Heart left ventricle (tissue), 16 donors: ENCODE results near the gene ZNF512. TPM values are rescaled to one million over a fixed set of nuclear protein-coding genes. Genes with fewer than 3 reads are reported as not detected.

Source experiments
- ATAC-seq, 4 donors: fragments of 200-7000 bp; cut with Tn5 transposase; one replicate each; pipeline ENCODE4 v1.9.1; 2020 to 2022; ENCODE audit warnings: moderate library complexity in 4 of 4, mild to moderate bottlenecking in 3 of 4, moderate number of reproducible peaks in 1 of 4
- DNase-seq, 5 donors: peaks; one replicate each; pipeline ENCODE4 v3.0.0-alpha.2; 2020
- H3K27ac ChIP-seq, 12 donors: fragments of 200-600 bp; sonication (generic) in 4 of 12; one replicate each; pipeline versions ENCODE4 v1.5.0 to v1.8.0; 2016 to 2022; ENCODE audit warnings: mild to moderate bottlenecking in 2 of 12
- H3K27me3 ChIP-seq, 9 donors: fragments of 200-600 bp; sonication (generic) in 2 of 9; one replicate each; pipeline versions ENCODE4 v1.5.1 to v1.8.0; 2016 to 2022; ENCODE audit warnings: mild to moderate bottlenecking in 3 of 9
- H3K36me3 ChIP-seq, 9 donors: fragments of 200-600 bp; sonication (generic) in 2 of 9; one replicate each; pipeline versions ENCODE4 v1.5.0 to v1.8.0; 2018 to 2022; ENCODE audit warnings: mild to moderate bottlenecking in 2 of 9
- H3K4me1 ChIP-seq, 12 donors: fragments of 200-600 bp; sonication (generic) in 4 of 12; one replicate each; pipeline versions ENCODE4 v1.5.0 to v1.8.0; 2016 to 2022; ENCODE audit warnings: mild to moderate bottlenecking in 3 of 12
- H3K4me3 ChIP-seq, 12 donors: fragments of 200-600 bp; sonication (generic) in 4 of 12; one replicate each; pipeline versions ENCODE4 v1.5.0 to v1.8.0; 2017 to 2022; ENCODE audit warnings: mild to moderate bottlenecking in 9 of 12, moderate library complexity in 4 of 12
- H3K9me3 ChIP-seq, 12 donors: fragments of 200-600 bp; sonication (generic) in 4 of 12; one replicate each; pipeline versions ENCODE4 v1.5.0 to v1.8.0; 2016 to 2022; ENCODE audit warnings: mild to moderate bottlenecking in 1 of 12
- POLR2A ChIP-seq, 2 donors: fragments of 450-650 bp; IDR thresholded peaks; one replicate each; pipeline ENCODE4 v1.6.1; 2017; ENCODE audit warnings: antibody characterized with exemption in 2 of 2, mild to moderate bottlenecking in 2 of 2, moderate library complexity in 2 of 2
- WGBS, 4 donors: extraction: QIAGEN DNeasy Blood & Tissue Kit in 2 of 4; methylation state at CpG; one replicate each; pipeline versions ENCODE4 v1.1.5 to v1.1.7; 2013 to 2018; 5-methylcytosine and 5-hydroxymethylcytosine counted together
- intact Hi-C, 10 donors: fragments of 100-400 bp; cut with DNase I; formaldehyde crosslinking; loops; one replicate each; pipeline versions ENCODE4 v1.11.1 to v1.14.2; 2022
- polyA plus RNA-seq, 2 donors: library from polyadenylated mRNA; stranded (reverse); fragments of 200-250 nt; gene quantifications; one replicate each; pipeline ENCODE4 v1.2.3, GENCODE V29; 2013
- total RNA-seq, 9 donors: library from RNA; depleted of rRNA in 2 of 9; stranded (reverse); fragments of >200 nt in 2 of 9; fragmentation: NEBNext Ultra II Directional in 3 of 9; extraction: Animal tissue kit (Norgen Biotek cat#: 25700) in 3 of 9; gene quantifications; one replicate each; pipeline versions ENCODE4 v1.1.0 to v1.2.4, GENCODE V29; 2016 to 2023
- TF ChIP-seq, protein P1 (sequence below), 12 donors: fragments of 200-600 bp; sonication (generic) in 4 of 12; IDR thresholded peaks; one replicate each; pipeline versions ENCODE4 v1.5.0 to v1.8.0; 2018 to 2022; ENCODE audit warnings: antibody characterized with exemption in 12 of 12, mild to moderate bottlenecking in 5 of 12
- donor health status: ischemic (EF 13 %, LVEDD 7.1; RV severe dilation, severe dysfunction).
- donor health status: healthy with polysubstance abuse.
- donor health status: DM: no; HTN: yes; CAD: no.
- donor health status: DM: no; HTN: no; CAD: no.
- donor health status: ischemic (EF 25% LVEDD 6.9; RV normal size, moderate dysfunction).
- donor health status: ischemic (EF 25% LVEDD 5.7; RV mildly dilated, moderate dysfunction).
- donor health status: healthy.
- donor health status: DM: yes; HTN: yes; CAD: no.
- donor health status: ischemic (EF 35%, LVEDD 5.7; RV mildly dilated, moderate dysfunction).
- donor health status: nonischemic (EF 11% LVEDD 7.7; RV severe dilation, severe dysfunction).
- donor health status: DM: yes; HTN: yes; CAD: no.
- donor health status: PGD.
- donor health status: ischemic (EF 29% LVEDD 5.4; RV normal size, mild dysfunction).
- donor health status: nonischemic (EF 23%, LVEDD 6.1; RV moderate dilation, normal function).

The ZNF512 gene
- total and polyA plus RNA-seq, 11 donors = 8.4 to 31.8 (median 19.4) TPM

DNA sequence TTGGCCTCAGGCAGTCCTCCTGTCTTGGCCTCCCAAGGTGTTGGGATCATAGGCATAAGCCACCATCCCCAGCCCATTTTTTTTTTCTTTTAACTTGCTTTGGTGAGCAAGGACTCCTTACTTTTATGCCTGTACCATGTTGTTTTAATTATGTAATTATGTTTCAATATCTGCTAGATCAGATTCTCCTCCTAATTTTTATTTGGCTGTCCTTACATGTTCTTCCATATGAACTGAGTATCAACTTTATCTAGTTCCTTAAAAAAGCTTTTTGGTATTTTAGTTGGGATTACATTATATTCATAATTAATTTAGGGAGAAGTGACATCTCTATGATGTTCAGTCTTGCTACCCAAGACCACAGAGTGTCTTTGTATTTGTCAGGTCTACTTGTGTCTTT is 62.4 kb downstream of the ZNF512 start:
- no peak for DNase-seq
- no peak for ATAC-seq
- no peak overlapping the region for H3K4me3 ChIP-seq
- TF ChIP-seq, protein P1, sequence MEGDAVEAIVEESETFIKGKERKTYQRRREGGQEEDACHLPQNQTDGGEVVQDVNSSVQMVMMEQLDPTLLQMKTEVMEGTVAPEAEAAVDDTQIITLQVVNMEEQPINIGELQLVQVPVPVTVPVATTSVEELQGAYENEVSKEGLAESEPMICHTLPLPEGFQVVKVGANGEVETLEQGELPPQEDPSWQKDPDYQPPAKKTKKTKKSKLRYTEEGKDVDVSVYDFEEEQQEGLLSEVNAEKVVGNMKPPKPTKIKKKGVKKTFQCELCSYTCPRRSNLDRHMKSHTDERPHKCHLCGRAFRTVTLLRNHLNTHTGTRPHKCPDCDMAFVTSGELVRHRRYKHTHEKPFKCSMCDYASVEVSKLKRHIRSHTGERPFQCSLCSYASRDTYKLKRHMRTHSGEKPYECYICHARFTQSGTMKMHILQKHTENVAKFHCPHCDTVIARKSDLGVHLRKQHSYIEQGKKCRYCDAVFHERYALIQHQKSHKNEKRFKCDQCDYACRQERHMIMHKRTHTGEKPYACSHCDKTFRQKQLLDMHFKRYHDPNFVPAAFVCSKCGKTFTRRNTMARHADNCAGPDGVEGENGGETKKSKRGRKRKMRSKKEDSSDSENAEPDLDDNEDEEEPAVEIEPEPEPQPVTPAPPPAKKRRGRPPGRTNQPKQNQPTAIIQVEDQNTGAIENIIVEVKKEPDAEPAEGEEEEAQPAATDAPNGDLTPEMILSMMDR (IDR thresholded peaks at IDR 0.05) = no peak
- no peak for TF ChIP-seq POLR2A (IDR thresholded peaks at IDR 0.05)
- H3K27me3 ChIP-seq = no peaks in the 10 kb centered on the region
- peaks cover 0 to 100% (median 92%) of the 10 kb centered on the region in 9 donors for H3K36me3 ChIP-seq
- no peaks in the 10 kb centered on the region for H3K9me3 ChIP-seq
- H3K27ac ChIP-seq = no peak overlapping the region
- H3K4me1 ChIP-seq = no peaks in the 10 kb centered on the region
- intact Hi-C loops = no loop called here

GRCh38 chr2:27647289-27647688 is 64.4 kb downstream of the ZNF512 start:
- no peak overlapping the region for H3K4me3 ChIP-seq
- H3K27ac ChIP-seq = no peak overlapping the region
- ATAC-seq = no peak
- peaks cover 0 to 100% (median 93%) of the 10 kb centered on the region in 9 donors for H3K36me3 ChIP-seq
- DNase-seq = no peak
- H3K9me3 ChIP-seq = no peaks in the 10 kb centered on the region
- H3K27me3 ChIP-seq = no peaks in the 10 kb centered on the region
- intact Hi-C loops = no loop called here
- no peaks in the 10 kb centered on the region for H3K4me1 ChIP-seq
- no peak for TF ChIP-seq POLR2A (IDR thresholded peaks at IDR 0.05)
- TF ChIP-seq, protein P1 (IDR thresholded peaks at IDR 0.05) = no peak

DNA sequence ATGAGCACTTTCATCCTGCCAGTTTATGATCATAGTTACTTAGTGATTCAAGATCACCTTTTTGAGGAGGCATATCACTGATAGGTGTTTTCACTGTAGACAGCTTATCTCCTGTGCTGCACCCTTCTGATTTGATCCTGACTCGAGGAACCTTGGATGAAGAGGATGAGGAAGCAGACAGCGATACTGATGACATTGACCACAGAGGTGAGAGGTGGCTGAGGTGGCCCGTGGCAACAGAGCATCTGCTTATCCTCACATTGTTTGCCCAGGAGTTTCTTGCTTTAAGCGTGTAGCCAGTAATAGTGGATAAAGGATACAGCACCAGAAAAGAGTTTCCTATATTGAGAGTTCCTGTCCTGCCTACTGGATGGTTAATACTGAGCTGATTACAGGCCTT is 64.9 kb downstream of the ZNF512 start:
- intact Hi-C loops = no loop called here
- TF ChIP-seq, protein P1 (IDR thresholded peaks at IDR 0.05) = no peak
- no peak for TF ChIP-seq POLR2A (IDR thresholded peaks at IDR 0.05)
- H3K9me3 ChIP-seq = no peaks in the 10 kb centered on the region
- no peak overlapping the region for H3K27ac ChIP-seq
- peaks cover 0 to 100% (median 94%) of the 10 kb centered on the region in 9 donors for H3K36me3 ChIP-seq
- no peak for DNase-seq
- H3K4me3 ChIP-seq = no peak overlapping the region
- H3K4me1 ChIP-seq = no peaks in the 10 kb centered on the region
- 83 to 92% (median 89%) methylated on average over 4 of the region's 4 CpGs for WGBS, 4 donors
- ATAC-seq = no peak
- H3K27me3 ChIP-seq = no peaks in the 10 kb centered on the region

DNA sequence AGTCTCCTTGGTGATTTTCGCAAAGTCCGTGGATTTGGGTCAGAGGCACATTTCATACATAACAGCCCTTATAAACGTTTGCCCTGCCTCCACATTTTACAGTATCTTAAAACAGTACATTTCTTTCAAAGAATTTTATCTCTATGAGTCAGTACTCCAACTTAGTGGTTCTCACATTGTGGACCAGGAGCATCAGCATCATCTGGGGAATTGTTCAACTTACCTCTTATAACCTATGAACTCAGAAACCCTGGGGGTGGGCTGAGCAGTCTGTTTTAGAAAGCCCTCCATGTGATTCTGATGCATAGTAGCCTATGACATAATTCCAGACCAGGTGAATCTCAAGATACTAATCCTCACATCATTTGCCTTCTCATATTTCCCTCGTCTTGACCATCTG is 68.2 kb downstream of the ZNF512 start:
- ATAC-seq = no peak
- intact Hi-C loops = loop anchor here in 1 of 10 donors (10.0 kb wide), 1 partner anchor 176 kb away; no protein-coding TSS in a partner anchor
- H3K9me3 ChIP-seq = no peaks in the 10 kb centered on the region
- peaks cover 0 to 100% (median 98%) of the 10 kb centered on the region in 9 donors for H3K36me3 ChIP-seq
- no peak for DNase-seq
- H3K4me3 ChIP-seq = no peak overlapping the region
- no peak overlapping the region for H3K27ac ChIP-seq
- H3K27me3 ChIP-seq = no peaks in the 10 kb centered on the region
- H3K4me1 ChIP-seq = no peaks in the 10 kb centered on the region
- WGBS, 4 donors = 79 to 86% (median 83%) methylated on average over 4 of the region's 4 CpGs
- TF ChIP-seq POLR2A (IDR thresholded peaks at IDR 0.05) = no peak
- TF ChIP-seq, protein P1 (IDR thresholded peaks at IDR 0.05) = no peak
